ENCODE data around the gene LRRK1.

The LRRK1 gene

GRCh38 chr15:101102746-101103145 is 183.6 kb downstream of the LRRK1 start:
- DNase-seq: no peak

- DNase-seq: no peak
These were observed 184.4 kb downstream of the LRRK1 start for GRCh38 chr15:101103598-101103997.

GRCh38 chr15:101104141-101104540 is 185.0 kb downstream of the LRRK1 start:
- DNase-seq: no peak

- DNase-seq: no peak
These were observed 186.1 kb downstream of the LRRK1 start for GRCh38 chr15:101105059-101105891.

- no peak for DNase-seq
These were observed 187.9 kb downstream of the LRRK1 start for GRCh38 chr15:101107101-101107500.

- no peak for DNase-seq
These were observed 188.7 kb downstream of the LRRK1 start for GRCh38 chr15:101107625-101108460.

GRCh38 chr15:101108461-101108775 is 189.3 kb downstream of the LRRK1 start:
- no peak for DNase-seq

- DNase-seq: no peak
These were observed 189.6 kb downstream of the LRRK1 start for GRCh38 chr15:101108791-101109190.

GRCh38 chr15:101110681-101111569 is 191.8 kb downstream of the LRRK1 start:
- DNase-seq: no peak

GRCh38 chr15:101111570-101112262 is 192.6 kb downstream of the LRRK1 start:
- no peak for DNase-seq

GRCh38 chr15:101112336-101113113 is 193.4 kb downstream of the LRRK1 start:
- no peak for DNase-seq

GRCh38 chr15:101113114-101114005 is 194.2 kb downstream of the LRRK1 start:
- no peak for DNase-seq

- DNase-seq: no peak
These were observed 195.0 kb downstream of the LRRK1 start for GRCh38 chr15:101114166-101114565.

GRCh38 chr15:101114610-101115009 is 195.5 kb downstream of the LRRK1 start:
- no peak for DNase-seq

GRCh38 chr15:101115393-101115785 is 196.2 kb downstream of the LRRK1 start:
- DNase-seq: no peak

GRCh38 chr15:101115786-101116680 is 196.9 kb downstream of the LRRK1 start:
- no peak for DNase-seq

GRCh38 chr15:101116681-101116976 is 197.5 kb downstream of the LRRK1 start:
- DNase-seq: no peak

- DNase-seq: no peak
These were observed 199.0 kb downstream of the LRRK1 start for GRCh38 chr15:101118116-101118515.

- no peak for DNase-seq
These were observed 199.5 kb downstream of the LRRK1 start for GRCh38 chr15:101118615-101119014.

GRCh38 chr15:101119181-101119580 is 200.0 kb downstream of the LRRK1 start:
- DNase-seq: no peak
